ENCODE results near the gene ATP10B.
"Not testable (repeated sequence)": the region's sequence is repeated elsewhere in the genome, so short reads cannot be mapped to it uniquely, and the experiment has no call there.

The ATP10B gene

GRCh38 chr5:160831801-160832200 is 20.2 kb downstream of the ATP10B start:
- no peak for DNase-seq (ENCODE audit: low spot score)

- DNase-seq (ENCODE audit: low spot score): no peak
These were observed 27.6 kb downstream of the ATP10B start for GRCh38 chr5:160824301-160825001.

GRCh38 chr5:160812996-160813395 is 39.0 kb downstream of the ATP10B start:
- not testable (repeated sequence) for DNase-seq (ENCODE audit: low spot score)

- no peak for DNase-seq (ENCODE audit: low spot score)
These were observed 46.6 kb downstream of the ATP10B start for GRCh38 chr5:160805376-160805775.

- no peak for DNase-seq (ENCODE audit: low spot score)
These were observed 49.4 kb downstream of the ATP10B start for GRCh38 chr5:160802592-160802991.

- no peak for DNase-seq (ENCODE audit: low spot score)
These were observed 51.4 kb downstream of the ATP10B start for GRCh38 chr5:160800375-160801275.

GRCh38 chr5:160799184-160799583 is 52.8 kb downstream of the ATP10B start:
- DNase-seq (ENCODE audit: low spot score): no peak

- DNase-seq (ENCODE audit: low spot score): no peak
These were observed 55.0 kb downstream of the ATP10B start for GRCh38 chr5:160797020-160797419.

- no peak for DNase-seq (ENCODE audit: low spot score)
These were observed 58.5 kb downstream of the ATP10B start for GRCh38 chr5:160793530-160793899.

GRCh38 chr5:160792732-160793529 is 59.1 kb downstream of the ATP10B start:
- no peak for DNase-seq (ENCODE audit: low spot score)

- no peak for DNase-seq (ENCODE audit: low spot score)
These were observed 59.7 kb downstream of the ATP10B start for GRCh38 chr5:160792281-160792680.

GRCh38 chr5:160789219-160789859 is 62.7 kb downstream of the ATP10B start:
- DNase-seq (ENCODE audit: low spot score): no peak

- no peak for DNase-seq (ENCODE audit: low spot score)
These were observed 63.8 kb downstream of the ATP10B start for GRCh38 chr5:160788102-160788660.

GRCh38 chr5:160787240-160787639 is 64.8 kb downstream of the ATP10B start:
- no peak for DNase-seq (ENCODE audit: low spot score)

GRCh38 chr5:160774666-160775315 is 77.2 kb downstream of the ATP10B start:
- no peak for DNase-seq (ENCODE audit: low spot score)

GRCh38 chr5:160773646-160774410 is 78.2 kb downstream of the ATP10B start:
- no peak for DNase-seq (ENCODE audit: low spot score)

GRCh38 chr5:160772854-160773253 is 79.2 kb downstream of the ATP10B start:
- DNase-seq (ENCODE audit: low spot score): no peak

- DNase-seq (ENCODE audit: low spot score): no peak
These were observed 81.3 kb downstream of the ATP10B start for GRCh38 chr5:160770718-160771117.

GRCh38 chr5:160769301-160769700 is 82.7 kb downstream of the ATP10B start:
- no peak for DNase-seq (ENCODE audit: low spot score)

GRCh38 chr5:160767062-160767461 is 84.9 kb downstream of the ATP10B start:
- DNase-seq (ENCODE audit: low spot score): no peak

All from AG08396 (cell line).